ENCODE data around the gene GCNT2.

Gene GCNT2

DNA sequence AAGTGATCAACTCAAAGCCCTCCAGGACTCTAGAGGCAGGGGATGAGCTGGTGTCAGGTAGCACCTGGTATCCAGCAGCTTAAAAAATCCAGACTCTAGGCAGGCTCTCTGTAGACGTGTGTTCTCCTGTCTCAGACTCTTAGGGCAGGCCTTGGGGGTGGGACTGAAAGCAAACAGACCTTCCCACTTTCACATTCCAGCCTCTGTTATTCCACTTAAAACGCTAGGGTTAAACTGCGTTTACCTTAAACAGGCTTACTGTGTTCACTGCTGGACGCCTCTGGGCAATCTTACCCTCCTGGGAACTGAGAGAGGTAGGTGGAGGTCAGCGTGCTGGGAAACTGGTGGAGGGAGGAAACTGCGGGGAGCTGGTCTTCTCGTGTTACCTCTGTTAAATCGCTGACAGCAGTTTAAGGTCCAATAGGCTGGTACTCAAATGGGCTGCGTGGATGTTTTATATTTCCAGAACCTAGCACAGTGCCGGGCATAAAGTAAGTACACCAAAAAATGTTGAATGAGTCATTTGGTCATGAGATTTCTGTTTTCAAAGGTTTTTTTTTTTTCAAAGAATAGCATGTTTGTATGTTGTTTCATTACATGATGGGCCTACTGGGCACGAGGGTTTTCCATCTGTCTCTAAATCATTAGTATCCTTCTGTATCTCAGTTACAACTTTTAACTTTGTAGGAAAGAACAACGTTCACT lies at the start of gene GCNT2:
GCNT2 (plus strand) TSS at position 248 of the 705 bp plus-strand sequence. CDS start 7,561 bp downstream, outside the sequence.
- Histone ChIP-seq H3K4me2 (peak within 1 kb of the TSS in 5 of 11 experiments; percentile 0 to 63 (median 30); a peak in 7 of 22 replicates), H3K9me3 (replicated peaks in 1 of 11) (no peaks in the 10 kb centered on the region), H4K20me1 (no peaks in the 10 kb centered on the region), H3K9ac (peak within 1 kb of the TSS in 1 of 11 experiments; percentile 14; a peak in 1 of 22 replicates), H3K27ac (peak within 1 kb of the TSS in 2 of 11 experiments; percentile 1 to 23; a peak in 2 of 22 replicates), H3K27me3 (no peaks in the 10 kb centered on the region), H3K36me3 (no peaks in the 10 kb centered on the region), H3K4me3 (no peak within 1 kb of the TSS), H3K4me1 (peaks cover 0 to 38% (median 16%) of the 10 kb centered on the region in 10 experiments; a peak in 10 of 20 replicates)
- no peak for TF ChIP-seq Cebpa-rat (IDR thresholded peaks at IDR 0.05)

DNA sequence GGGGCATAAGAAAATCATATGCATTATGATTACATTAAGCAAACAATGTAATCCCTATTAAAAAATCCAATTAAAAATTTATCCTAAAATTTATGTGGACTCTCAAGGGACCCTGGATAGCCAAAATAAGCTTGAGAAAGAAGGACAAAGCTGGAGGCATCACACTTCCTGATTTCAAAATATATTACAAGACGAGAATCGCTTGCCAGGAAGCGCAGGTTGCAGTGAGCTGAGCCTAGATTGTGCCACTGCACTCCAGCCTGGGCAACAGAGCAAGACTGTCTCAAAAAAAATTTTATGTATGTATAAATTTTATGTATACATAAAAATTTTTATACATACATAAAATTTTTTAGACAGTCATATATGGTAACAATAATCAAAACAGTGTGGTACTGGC lies 48.5 kb upstream of the GCNT2 start:
- Histone ChIP-seq H3K9me3 (replicated peaks in 1 of 11) (peaks cover 8 to 21% (median 14%) of the 10 kb centered on the region in 11 experiments; a peak in 17 of 22 replicates), H3K27me3 (no peaks in the 10 kb centered on the region)
- TF ChIP-seq Cebpa-rat (IDR thresholded peaks at IDR 0.05): no peak

DNA sequence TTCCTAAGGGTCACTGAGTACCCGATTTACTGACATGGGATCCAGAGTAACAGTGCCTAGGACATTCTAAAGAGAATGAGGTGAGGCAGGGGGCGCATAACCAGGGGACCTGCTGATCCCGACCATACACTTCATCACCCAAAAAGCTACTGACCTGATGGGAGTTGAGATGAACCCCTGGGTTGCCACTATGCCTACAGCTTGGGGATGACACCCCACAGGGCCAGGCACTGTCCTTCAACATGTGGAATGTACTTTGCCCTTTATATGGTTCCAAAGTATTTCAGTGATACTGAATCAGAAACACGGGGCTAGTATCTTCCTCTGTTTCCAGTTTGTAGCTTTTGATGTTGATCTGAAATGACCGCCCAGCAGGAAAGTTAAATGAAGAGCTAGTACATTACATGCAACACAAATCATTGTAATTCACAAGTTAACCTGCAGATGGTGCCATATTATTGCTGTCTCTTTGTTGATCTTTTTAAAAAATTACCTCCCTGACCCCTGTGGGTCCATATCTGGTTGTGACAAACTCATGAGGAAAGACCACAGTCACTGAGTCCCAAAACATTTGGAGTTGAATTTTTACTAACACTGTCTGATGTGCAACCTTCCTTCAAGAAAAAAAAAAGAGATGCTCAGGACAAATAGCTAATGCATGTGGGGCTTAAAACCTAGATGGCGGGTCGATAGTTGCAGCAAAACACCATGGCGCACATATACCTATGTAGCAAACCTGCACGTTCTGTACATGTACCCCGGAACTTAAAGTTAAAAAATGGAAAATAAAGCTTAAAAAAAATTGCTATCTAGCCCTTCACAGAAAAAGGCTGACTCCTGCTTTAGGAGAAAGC lies 42.7 kb upstream of the GCNT2 start:
- Histone ChIP-seq H3K4me3 (no peak overlapping the region), H3K4me2 (no peak overlapping the region), H3K4me1 (no peaks in the 10 kb centered on the region), H4K20me1 (no peaks in the 10 kb centered on the region), H3K9ac (no peak overlapping the region), H3K27ac (no peak overlapping the region), H3K36me3 (no peaks in the 10 kb centered on the region), H3K27me3 (no peaks in the 10 kb centered on the region), H3K9me3 (replicated peaks in 1 of 11) (peaks cover 4 to 20% (median 13%) of the 10 kb centered on the region in 11 experiments; a peak in 17 of 22 replicates)
- TF ChIP-seq Cebpa-rat (IDR thresholded peaks at IDR 0.05): no peak

More for the DNA sequence above, 48.5 kb upstream of the GCNT2 start:
- Histone ChIP-seq H4K20me1 (no peaks in the 10 kb centered on the region), H3K4me2 (no peak overlapping the region), H3K27ac (no peak overlapping the region), H3K36me3 (no peaks in the 10 kb centered on the region), H3K9ac (no peak overlapping the region), H3K4me3 (no peak overlapping the region), H3K4me1 (peaks cover 0 to 4% (median 0%) of the 10 kb centered on the region in 10 experiments; a peak in 2 of 20 replicates)

DNA sequence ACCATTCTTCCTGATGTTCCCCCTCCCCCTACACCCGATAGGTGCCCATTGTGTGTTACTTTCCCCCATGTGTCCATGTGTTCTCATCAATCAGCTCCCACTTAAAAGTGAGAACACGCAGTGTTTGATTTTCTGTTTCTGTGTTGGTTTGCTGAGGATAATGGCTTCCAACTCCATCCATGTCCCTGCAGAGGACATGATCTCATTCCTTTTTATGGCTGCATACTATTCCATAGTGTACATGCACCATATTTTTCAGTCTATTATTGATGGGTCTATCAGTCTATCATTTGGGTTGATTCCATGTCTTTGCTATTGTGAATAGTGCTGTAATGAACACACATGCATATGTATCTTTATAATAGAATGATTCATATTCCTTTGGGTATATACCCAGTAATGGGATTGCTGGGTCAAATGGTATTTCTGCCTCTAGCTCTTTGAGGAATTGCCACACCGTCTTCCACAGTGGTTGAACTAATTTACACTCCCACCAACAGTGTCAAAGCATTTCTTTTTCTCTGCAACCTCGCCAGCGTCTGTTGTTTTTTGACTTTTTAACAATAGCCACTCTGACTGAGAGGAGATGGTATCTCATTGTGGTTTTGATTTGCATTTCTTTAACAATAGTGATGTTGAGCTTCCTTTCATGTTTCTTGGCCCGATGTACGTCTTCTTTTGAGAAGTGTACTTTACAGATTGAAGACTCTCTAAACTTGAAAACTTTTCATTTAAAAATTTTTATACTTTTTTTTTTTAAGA lies 41.0 kb upstream of the GCNT2 start:
- Histone ChIP-seq H3K36me3 (no peaks in the 10 kb centered on the region), H3K4me3 (no peak overlapping the region), H3K9me3 (replicated peaks in 1 of 11) (peaks cover 4 to 15% (median 13%) of the 10 kb centered on the region in 11 experiments; a peak in 17 of 22 replicates), H3K27ac (no peak overlapping the region), H3K27me3 (no peaks in the 10 kb centered on the region), H3K4me1 (no peaks in the 10 kb centered on the region), H3K4me2 (no peak overlapping the region), H4K20me1 (no peaks in the 10 kb centered on the region), H3K9ac (no peak overlapping the region)
- TF ChIP-seq Cebpa-rat (IDR thresholded peaks at IDR 0.05): no peak

DNA sequence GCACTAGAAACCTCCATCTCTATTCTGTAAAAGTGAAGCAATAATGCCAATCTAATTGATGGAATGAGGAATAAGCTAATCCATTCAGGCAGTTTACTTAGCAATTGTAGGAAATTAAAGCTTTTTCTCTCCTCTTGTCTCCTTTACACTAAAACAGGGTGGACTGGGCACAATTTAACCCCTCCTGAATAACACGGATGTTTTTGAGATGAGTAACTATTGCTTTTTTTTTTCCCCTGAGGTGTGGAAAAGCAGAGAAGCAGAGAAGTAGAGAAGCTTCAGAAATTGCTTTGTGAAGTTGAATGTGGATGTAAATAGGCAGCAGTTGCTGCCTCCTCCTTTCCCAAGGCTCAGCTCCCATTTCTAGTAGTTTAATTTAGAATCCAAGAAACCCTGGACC lies 40.0 kb upstream of the GCNT2 start:
- Histone ChIP-seq H3K4me1 (no peaks in the 10 kb centered on the region), H4K20me1 (no peaks in the 10 kb centered on the region), H3K27ac (no peak overlapping the region), H3K4me3 (no peak overlapping the region), H3K9me3 (replicated peaks in 1 of 11) (peaks cover 4 to 15% (median 13%) of the 10 kb centered on the region in 11 experiments; a peak in 17 of 22 replicates), H3K27me3 (no peaks in the 10 kb centered on the region), H3K4me2 (no peak overlapping the region), H3K36me3 (no peaks in the 10 kb centered on the region), H3K9ac (no peak overlapping the region)
- TF ChIP-seq Cebpa-rat (IDR thresholded peaks at IDR 0.05): no peak

DNA sequence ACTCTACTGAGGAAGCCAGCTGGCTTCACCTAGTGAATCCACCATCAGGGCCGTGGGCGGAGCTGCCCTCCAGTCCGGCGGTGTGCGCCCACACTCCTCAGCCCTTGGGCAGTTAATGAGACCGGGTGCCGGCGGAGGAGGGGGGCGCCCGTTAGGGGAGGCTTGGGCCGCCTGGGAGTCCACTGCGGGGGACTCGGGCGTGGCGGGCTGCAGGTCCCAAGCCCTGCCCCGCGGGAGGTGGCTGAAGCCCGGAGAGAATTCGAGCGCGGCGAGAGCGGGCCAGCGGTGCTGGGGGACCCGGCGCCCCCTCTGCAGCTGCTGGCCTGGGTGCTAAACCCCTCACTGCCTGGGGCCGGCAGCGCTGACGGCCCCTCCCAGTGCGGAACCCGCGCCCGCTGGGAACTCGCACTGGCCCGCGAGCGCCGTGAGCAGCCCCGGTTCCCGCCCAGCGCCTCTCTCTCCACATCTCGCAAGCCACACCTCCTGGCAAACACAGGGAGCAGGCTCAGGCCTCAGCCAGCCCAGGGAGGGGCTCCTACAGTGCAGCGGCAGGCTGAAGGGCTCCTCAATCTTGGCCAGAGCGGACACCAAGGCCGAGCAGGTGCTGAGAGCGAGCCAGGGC lies 38.4 kb upstream of the GCNT2 start:
- no peaks in the 10 kb centered on the region for H3K4me1 ChIP-seq
- H3K27ac ChIP-seq: no peak overlapping the region
- no peaks in the 10 kb centered on the region for H3K27me3 ChIP-seq
- no peak overlapping the region for H3K4me2 ChIP-seq
- TF ChIP-seq Cebpa-rat (IDR thresholded peaks at IDR 0.05): no peak
- no peaks in the 10 kb centered on the region for H3K36me3 ChIP-seq
- H3K4me3 ChIP-seq: no peak overlapping the region
- no peak overlapping the region for H3K9ac ChIP-seq
- H3K9me3 ChIP-seq (replicated peaks in 1 of 11): peaks cover 8 to 19% (median 17%) of the 10 kb centered on the region in 11 experiments; a peak in 17 of 22 replicates
- H4K20me1 ChIP-seq: no peaks in the 10 kb centered on the region

DNA sequence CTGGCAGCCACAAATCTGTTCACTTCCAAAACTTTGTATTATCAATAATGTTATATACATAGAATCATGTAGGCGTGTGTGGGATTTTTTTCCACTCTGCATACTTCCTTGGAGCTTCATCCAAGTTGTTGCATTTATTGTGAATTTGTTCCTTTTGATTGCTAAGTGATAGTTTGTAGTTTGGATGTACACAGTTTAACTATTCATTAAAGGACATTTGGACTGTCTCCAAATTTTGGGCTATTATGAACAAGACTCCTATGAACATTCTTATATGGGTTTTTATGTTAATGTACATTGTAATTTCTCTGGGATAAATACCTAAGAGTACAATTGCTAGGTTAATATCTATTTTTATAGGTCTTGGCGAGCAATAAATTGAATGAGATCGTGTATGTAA lies 36.2 kb upstream of the GCNT2 start:
- Histone ChIP-seq H3K27ac (no peak overlapping the region), H3K4me1 (no peaks in the 10 kb centered on the region), H3K9ac (no peak overlapping the region), H3K4me2 (no peak overlapping the region), H3K4me3 (no peak overlapping the region), H3K36me3 (no peaks in the 10 kb centered on the region), H3K27me3 (no peaks in the 10 kb centered on the region), H4K20me1 (no peaks in the 10 kb centered on the region), H3K9me3 (replicated peaks in 1 of 11) (peaks cover 11 to 24% (median 21%) of the 10 kb centered on the region in 11 experiments; a peak in 17 of 22 replicates)
- no peak for TF ChIP-seq Cebpa-rat (IDR thresholded peaks at IDR 0.05)

DNA sequence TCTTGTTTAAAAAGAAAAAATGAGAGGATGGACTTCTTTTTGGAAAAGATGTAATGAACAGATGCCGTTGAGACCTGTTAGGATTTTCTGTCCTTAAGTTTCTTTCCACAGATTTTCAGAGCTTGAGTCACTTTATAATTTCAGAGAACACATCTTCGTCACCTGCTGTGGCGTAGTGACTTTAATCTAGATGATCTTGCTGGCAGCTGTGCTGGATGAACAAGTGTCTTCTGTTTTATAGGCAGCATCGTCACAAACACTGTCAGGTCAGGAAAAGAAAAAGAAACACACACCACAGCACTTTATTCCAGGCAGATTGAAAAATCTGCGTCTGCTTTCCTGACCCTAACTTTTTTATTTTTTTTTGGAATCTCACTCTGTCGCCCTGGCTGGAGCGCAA lies 35.7 kb upstream of the GCNT2 start:
- no peak overlapping the region for H3K9ac ChIP-seq
- no peaks in the 10 kb centered on the region for H3K36me3 ChIP-seq
- no peak for TF ChIP-seq Cebpa-rat (IDR thresholded peaks at IDR 0.05)
- no peak overlapping the region for H3K4me3 ChIP-seq
- H3K27ac ChIP-seq: no peak overlapping the region
- H4K20me1 ChIP-seq: no peaks in the 10 kb centered on the region
- H3K4me1 ChIP-seq: no peaks in the 10 kb centered on the region
- no peaks in the 10 kb centered on the region for H3K27me3 ChIP-seq
- peaks cover 11 to 24% (median 21%) of the 10 kb centered on the region in 11 experiments; a peak in 17 of 22 replicates for H3K9me3 ChIP-seq (replicated peaks in 1 of 11)
- H3K4me2 ChIP-seq: no peak overlapping the region
